ENCODE data around the gene MRPL41.
A peak's percentile ranks its signal among the peaks of the same experiment; 100 is the strongest.

Gene MRPL41

DNA sequence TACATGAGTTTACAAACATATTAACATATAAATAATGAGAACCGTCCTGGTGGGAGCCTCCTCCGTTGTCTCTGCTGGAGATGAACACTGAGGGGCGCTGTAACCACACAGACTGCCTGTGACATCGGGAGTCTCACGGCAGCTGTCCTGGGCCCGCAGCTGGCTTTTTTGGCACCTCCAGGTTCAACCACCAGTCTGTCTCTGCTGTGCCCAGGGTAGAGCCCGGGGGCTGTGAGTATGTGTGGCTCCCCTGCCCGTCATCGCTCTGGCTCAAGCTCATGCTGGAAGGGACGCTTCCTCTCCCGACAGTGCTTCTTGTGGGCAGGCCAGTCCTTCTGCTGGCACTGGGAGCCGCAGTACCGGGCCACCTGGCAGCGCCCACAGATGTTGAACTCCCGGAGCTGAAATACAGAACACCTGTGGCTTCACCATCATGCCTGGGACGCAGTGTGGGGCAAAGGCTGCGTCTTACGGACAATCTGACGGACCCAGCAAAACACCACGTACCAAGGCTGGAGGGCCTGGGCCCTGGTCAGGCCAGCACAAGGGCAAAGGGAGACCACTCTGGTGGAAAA, 30.7 kb downstream of the MRPL41 start:
- H3K36me3 ChIP-seq (ENCODE audit: insufficient read depth, low read length) = peaks cover 3% of the 10 kb centered on the region; the same call in 1 of the 2 replicates
- no peak for TF ChIP-seq EZH2phosphoT487 (IDR thresholded peaks at IDR 0.05; ENCODE audit: borderline replicate concordance)
- peak; percentile 68 for TF ChIP-seq CTCF (conservative IDR thresholded peaks at IDR 0.05; ENCODE audit: low read length)
- no peaks in the 10 kb centered on the region for H3F3A ChIP-seq (ENCODE audit: low read depth)
- H3K79me2 ChIP-seq (ENCODE audit: insufficient read depth, low read length) = peaks cover 17% of the 10 kb centered on the region
- no peak overlapping the region for H2AFZ ChIP-seq (ENCODE audit: low read length)
- no peak overlapping the region for H3K4me2 ChIP-seq (ENCODE audit: low read depth, low read length, poor library complexity, severe bottlenecking)
- no peaks in the 10 kb centered on the region for H3K9me3 ChIP-seq (ENCODE audit: insufficient read depth, low read depth, low read length)
- peaks cover 11% of the 10 kb centered on the region for H3K4me1 ChIP-seq (ENCODE audit: insufficient read depth, low read length, poor library complexity, severe bottlenecking)
- no peaks in the 10 kb centered on the region for H3K27me3 ChIP-seq (ENCODE audit: insufficient read depth, low read length, poor library complexity, severe bottlenecking)
- H3K4me3 ChIP-seq (ENCODE audit: low read length, poor library complexity, severe bottlenecking) = no peak overlapping the region
- H3K9me2 ChIP-seq (replicated peaks; ENCODE audit: low read depth, low read length) = no peaks in the 10 kb centered on the region
- H4K20me1 ChIP-seq (ENCODE audit: insufficient read depth, low read length, poor library complexity, severe bottlenecking) = peaks cover 12% of the 10 kb centered on the region
- no peak overlapping the region for H3K9ac ChIP-seq (ENCODE audit: low read depth, low read length, poor library complexity, severe bottlenecking)

- H4K20me1 ChIP-seq (ENCODE audit: insufficient read depth, low read length, poor library complexity, severe bottlenecking) = peaks cover 7% of the 10 kb centered on the region
Measured at GRCh38 chr9:137583347-137583746, 31.7 kb downstream of the MRPL41 start.

DNA sequence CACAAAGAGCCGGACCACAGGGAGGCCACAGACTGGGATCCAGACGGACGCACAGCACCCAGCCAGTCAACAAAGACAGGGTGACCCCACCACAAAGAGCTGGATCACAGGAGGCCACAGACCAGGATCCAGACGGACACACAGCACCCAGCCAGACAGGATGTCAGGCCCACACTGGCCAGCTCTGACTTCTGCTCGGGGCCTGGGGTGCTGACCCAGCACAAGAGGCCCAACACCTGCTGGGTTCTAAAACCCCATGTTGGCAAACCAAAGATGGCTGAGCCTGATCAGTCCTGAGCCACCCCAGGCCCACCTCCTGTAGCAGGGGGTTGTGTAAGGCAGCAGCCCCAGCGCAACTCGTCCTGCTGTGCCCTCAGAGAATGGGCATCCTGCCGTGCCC, 32.3 kb downstream of the MRPL41 start:
- H3K79me2 ChIP-seq (ENCODE audit: insufficient read depth, low read length) = peaks cover 19% of the 10 kb centered on the region
- H3K9ac ChIP-seq (ENCODE audit: low read depth, low read length, poor library complexity, severe bottlenecking) = no peak overlapping the region
- H2AFZ ChIP-seq (ENCODE audit: low read length) = no peak overlapping the region
- H4K20me1 ChIP-seq (ENCODE audit: insufficient read depth, low read length, poor library complexity, severe bottlenecking) = peaks cover 7% of the 10 kb centered on the region
- peaks cover 3% of the 10 kb centered on the region; the same call in 1 of the 2 replicates for H3K36me3 ChIP-seq (ENCODE audit: insufficient read depth, low read length)
- no peak overlapping the region for H3K4me3 ChIP-seq (ENCODE audit: low read length, poor library complexity, severe bottlenecking)
- no peaks in the 10 kb centered on the region for H3K9me3 ChIP-seq (ENCODE audit: insufficient read depth, low read depth, low read length)
- H3F3A ChIP-seq (ENCODE audit: low read depth) = no peaks in the 10 kb centered on the region
- H3K4me1 ChIP-seq (ENCODE audit: insufficient read depth, low read length, poor library complexity, severe bottlenecking) = peaks cover 13% of the 10 kb centered on the region
- H3K27me3 ChIP-seq (ENCODE audit: insufficient read depth, low read length, poor library complexity, severe bottlenecking) = no peaks in the 10 kb centered on the region
- TF ChIP-seq CTCF (conservative IDR thresholded peaks at IDR 0.05; ENCODE audit: low read length) (no peak), EZH2phosphoT487 (IDR thresholded peaks at IDR 0.05; ENCODE audit: borderline replicate concordance) (no peak)
- no peak overlapping the region for H3K4me2 ChIP-seq (ENCODE audit: low read depth, low read length, poor library complexity, severe bottlenecking)
- H3K9me2 ChIP-seq (replicated peaks; ENCODE audit: low read depth, low read length) = no peaks in the 10 kb centered on the region

More at GRCh38 chr9:137583347-137583746, 31.7 kb downstream of the MRPL41 start:
- Histone ChIP-seq H3K79me2 (ENCODE audit: insufficient read depth, low read length) (peaks cover 17% of the 10 kb centered on the region; the same call in 1 of the 2 replicates), H2AFZ (ENCODE audit: low read length) (no peak overlapping the region), H3K9me2 (replicated peaks; ENCODE audit: low read depth, low read length) (no peaks in the 10 kb centered on the region), H3K36me3 (ENCODE audit: insufficient read depth, low read length) (peaks cover 3% of the 10 kb centered on the region; the same call in 1 of the 2 replicates), H3F3A (ENCODE audit: low read depth) (no peaks in the 10 kb centered on the region), H3K4me2 (ENCODE audit: low read depth, low read length, poor library complexity, severe bottlenecking) (no peak overlapping the region), H3K9ac (ENCODE audit: low read depth, low read length, poor library complexity, severe bottlenecking) (no peak overlapping the region), H3K27me3 (ENCODE audit: insufficient read depth, low read length, poor library complexity, severe bottlenecking) (no peaks in the 10 kb centered on the region), H3K4me3 (ENCODE audit: low read length, poor library complexity, severe bottlenecking) (no peak overlapping the region), H3K9me3 (ENCODE audit: insufficient read depth, low read depth, low read length) (no peaks in the 10 kb centered on the region), H3K4me1 (ENCODE audit: insufficient read depth, low read length, poor library complexity, severe bottlenecking) (peaks cover 7% of the 10 kb centered on the region)
- TF ChIP-seq EZH2phosphoT487 (IDR thresholded peaks at IDR 0.05; ENCODE audit: borderline replicate concordance) (no peak), CTCF (conservative IDR thresholded peaks at IDR 0.05; ENCODE audit: low read length) (no peak)

Data from Loucy (cell line).